Fibroblast of skin of abdomen (primary cell): Measurements from ENCODE around the gene MBTPS2.
"Not testable (repeated sequence)": the region's sequence is repeated elsewhere in the genome, so short reads cannot be mapped to it uniquely, and the experiment has no call there.

Source experiments
- DNase-seq: peaks from one replicate; pipeline ENCODE4 v3.0.0-alpha.2; 2013

The MBTPS2 gene

DNA sequence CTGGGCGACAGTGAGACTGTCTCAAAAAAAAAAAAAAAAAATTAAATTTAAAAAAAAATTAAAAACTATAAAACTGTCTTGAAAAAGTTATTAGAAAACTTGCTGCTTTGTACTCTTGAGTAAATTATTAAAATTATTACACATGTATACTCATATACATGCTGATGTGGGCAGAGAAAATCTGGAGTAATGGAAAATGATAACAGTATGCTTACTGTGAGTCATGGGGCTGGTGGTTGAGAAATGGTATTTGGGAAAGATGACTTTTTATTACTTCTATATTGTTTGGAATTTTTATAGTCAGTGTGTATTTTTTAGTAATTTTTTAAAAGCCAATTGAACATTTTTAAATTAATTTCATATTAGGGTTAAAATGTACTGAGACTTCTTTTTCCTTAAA lies 23.8 kb downstream of the MBTPS2 start:
- no peak for DNase-seq

DNA sequence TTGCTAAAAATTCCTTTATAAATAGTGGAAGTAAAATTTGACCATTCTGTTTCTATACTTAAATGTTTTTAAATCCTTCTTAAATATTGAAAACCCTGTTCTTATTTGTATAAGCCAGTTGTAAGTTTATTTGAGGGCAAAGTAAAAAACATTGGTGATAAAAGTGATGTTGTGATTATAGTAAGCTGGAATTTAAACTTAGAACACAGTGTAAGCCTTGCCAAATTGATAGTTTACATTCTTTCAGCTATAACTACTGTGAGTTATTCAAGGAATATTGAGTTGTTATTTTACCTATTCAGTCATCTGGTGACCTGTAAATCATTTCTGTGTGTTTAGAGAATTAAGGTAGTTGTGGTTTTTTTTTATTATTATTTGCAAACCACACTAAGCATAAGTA lies 26.0 kb downstream of the MBTPS2 start:
- DNase-seq, result no peak

DNA sequence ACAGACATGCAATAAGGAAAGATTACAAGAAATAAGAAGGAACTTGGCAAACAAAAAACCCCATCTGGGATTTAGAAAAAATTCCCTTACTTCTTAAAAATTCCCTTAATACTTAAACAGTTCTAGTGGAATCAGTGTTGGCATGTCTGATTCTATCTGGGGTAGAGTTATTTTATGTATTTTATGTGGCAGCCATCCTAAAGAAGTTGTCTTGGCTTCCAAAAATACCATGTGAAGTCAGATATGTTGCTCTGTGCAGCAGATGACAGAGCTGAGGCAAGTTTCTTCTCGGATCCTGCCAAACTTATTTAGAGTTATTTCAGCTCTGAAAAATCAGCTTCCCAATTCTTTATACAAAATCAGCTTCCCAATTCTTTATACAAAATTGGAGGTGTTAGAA lies 31.1 kb downstream of the MBTPS2 start:
- no peak for DNase-seq

DNA sequence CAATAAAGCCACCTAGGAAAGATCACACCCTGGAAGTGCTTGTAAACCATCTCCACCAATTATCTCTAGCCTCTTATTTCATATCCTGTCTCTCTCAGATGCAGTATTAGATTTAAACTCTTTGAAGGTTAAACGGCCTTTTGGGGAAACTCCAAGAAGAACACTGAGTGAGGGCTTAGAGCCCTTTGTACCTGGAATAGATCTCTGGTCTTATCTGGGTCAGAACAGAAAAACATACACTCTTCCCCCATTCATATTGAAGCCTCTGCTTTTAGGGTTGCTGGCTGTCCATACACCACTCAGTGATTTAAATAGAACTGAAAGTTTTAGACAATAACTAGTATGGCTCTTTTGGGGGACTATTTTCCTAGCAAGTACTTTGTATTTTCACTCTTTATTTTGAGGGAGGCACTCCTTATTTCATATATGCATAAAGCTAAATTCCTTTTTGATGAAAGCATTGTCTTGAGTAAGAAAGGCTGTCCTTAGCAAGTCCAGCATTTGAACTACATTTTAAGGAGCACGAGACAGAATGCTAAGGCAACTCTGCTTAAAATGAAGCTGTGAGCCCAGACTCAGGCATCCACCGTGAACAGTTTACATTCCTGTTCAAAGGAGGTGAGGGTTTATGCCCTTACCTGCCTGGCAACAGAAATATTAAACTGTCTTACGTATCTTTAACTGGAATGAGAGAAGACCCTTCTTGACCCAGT lies 33.8 kb downstream of the MBTPS2 start:
- DNase-seq, result no peak

DNA sequence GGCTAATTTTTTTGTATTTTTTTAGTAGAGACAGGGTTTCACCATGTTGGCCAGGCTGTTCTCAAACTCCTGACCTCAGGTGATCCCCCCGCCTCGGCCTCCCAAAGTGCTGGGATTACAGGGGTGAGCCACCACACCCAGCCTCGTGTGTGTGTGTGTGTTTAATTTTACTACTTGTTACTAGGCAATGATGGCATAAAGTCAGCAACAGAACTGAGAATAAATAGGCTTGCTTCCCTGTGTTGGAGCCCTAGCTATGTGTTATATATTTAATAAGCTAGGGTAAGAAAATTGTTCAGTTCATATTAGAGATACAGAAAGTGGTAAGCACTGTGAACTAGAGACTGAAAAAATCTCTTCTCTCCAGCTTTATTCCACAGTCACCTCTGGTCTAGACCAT lies 34.8 kb downstream of the MBTPS2 start:
- not testable (repeated sequence) for DNase-seq

DNA sequence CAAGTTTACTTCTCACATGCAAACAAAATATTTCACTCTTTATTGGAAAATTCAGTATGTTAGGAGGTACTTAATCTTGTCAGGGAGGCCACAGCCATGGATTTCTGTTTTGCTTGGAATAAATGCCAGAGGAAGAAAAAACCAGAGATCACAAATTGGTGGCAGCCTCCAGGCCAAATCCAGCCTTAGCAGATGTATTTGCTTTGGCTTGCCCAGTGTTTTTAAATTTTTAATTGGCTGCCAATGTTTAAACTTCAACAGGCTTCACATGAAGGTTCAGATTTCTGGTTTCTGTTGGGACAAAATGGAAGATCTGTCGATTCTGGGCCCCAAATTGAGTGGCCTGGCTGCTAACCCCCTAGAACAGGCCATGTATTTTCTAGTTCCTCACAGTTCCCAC lies 35.6 kb downstream of the MBTPS2 start:
- DNase-seq, result no peak

DNA sequence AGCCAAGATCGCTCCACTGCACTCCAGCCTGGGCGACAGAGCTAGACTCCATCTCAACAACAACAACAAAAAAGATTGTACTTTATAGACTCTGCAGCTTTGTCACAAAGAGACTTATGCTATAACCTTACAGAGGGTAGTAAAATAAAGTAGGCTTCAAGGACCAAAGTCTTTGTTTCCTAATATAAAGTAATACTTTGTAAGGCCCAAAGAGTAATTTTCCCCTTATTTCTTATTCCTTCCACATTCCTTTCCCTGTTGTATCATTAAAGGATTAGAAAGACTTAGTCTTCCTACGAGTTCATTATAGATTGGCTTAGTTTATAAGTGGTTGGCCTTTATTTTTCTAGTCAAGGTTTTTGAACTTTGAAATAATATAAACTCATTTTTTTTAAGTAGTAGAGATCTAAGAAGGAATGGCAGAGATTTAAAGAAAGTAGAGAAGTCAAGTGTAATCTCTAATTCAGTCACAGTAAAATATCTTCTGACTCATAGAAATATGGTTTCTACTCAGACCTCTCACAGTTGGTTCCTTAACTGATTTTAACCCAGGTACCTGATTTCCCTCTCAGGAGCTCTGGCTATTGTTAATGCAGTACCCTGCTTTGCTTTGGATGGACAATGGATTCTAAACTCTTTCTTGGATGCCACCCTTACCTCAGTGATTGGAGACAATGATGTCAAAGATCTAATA lies 42.6 kb downstream of the MBTPS2 start:
- no peak for DNase-seq

DNA sequence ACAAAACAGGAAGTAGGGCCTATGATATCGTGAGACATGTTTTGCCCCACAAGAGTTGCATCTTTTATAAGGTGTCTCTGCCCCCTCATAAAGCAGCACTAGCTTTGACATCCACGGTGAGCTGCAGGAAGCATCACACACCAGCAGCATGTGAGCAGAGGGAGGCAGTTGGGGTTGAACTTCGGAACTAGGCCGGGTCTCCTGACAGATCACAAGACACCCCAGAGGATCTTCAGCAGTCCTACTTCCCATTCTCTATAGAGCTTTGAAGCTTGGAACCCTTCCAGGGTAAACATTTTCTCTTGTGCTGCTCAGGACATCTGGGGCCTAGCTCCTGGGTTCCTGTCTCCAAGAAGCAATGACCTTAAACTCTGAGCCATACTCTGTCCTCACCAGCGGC lies 43.8 kb downstream of the MBTPS2 start:
- no peak for DNase-seq

DNA sequence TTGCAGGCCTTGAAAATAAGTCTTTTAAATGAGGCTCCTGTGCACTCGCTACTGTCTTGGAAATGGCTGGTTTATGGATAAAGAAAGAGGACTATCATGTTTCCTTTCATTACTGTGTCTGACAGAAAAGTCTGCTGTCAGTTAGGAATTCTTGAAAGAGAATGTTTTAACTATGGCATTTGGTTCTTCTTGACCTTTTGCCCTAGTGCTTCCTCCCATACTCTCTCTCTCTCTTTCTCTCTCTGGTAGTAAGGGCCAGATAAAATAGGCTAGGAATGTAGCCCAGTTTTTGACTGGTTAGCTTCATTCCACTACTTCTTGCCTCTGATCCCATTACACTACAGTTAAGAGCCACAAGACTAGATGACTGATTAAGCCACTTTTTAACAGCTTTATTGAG lies 46.2 kb downstream of the MBTPS2 start:
- DNase-seq, result peak; percentile 47

DNA sequence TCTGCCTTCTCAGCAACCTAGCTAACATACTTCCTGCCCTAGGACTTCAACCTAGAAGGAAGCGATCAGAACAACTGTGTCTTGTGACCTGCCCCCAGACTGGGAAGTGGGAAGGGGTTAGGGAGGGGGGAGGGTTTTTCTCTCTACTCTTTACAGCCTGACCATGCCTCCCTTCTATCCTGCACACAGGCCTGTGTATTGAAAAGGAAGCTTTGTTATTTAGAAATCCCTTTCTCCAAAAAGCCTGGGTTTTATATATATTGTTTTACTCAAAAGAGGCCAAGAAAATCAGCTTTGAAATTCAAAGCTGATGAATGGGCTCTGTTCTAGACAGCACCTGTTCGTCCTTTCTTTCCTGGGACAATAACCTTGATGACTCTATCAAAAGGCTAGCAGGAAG lies 65.9 kb downstream of the MBTPS2 start:
- no peak for DNase-seq

DNA sequence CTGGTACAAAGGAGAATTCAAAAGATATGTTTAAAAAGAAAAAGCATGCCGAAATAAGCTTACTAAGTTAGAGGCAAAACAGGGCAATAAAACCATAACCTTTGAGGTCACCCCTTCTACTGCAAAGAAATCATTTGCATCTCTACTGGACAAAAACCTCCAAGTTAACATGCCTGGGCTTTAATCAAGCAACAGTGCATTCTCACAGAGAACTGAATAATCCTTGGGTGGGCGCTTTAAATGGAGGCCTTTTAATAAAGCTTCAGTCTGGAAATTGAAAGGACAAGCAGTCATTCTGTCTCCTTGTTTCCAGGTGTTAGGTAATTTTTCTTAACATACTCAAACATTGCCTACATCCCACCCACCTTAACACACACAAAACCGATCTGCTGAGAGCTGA lies 66.5 kb downstream of the MBTPS2 start:
- DNase-seq, result no peak

DNA sequence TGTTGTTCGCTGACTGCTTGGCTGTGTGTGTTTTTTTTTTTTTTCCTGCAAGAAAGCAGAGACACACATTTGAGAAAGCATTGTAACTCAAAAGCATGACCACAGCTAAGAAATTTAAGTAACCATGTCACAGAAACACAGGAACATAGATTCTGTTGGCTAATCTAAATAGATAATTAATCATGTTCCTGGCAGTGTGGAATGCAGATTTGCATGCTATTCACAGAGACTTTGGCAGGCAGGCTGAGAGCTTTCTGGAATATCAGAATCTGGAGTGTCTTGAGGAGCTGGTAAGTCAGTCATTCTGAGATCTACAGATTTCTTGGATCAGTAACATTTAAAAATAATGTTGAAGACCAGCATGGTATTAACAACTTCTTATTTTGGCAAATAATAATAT lies 67.8 kb downstream of the MBTPS2 start:
- DNase-seq, result peak; percentile 70

DNA sequence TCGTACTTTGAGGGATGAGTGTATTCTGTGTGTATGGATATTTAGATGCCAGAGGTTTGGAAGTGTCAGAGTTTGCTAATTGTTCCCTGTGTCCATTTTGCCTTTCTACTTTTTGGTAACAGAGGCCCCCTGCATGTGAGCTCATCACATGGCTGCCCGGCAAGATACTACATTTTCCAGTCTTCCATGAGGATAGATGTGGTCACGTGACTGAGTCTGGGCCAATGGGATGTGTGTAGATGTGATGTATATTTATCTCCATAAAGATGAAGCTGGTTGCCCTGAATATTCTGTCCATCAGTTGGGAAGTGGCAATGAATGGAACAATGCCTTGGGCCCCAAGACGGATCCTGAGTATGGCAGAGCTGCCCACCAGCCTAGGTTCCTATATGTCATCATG lies 72.1 kb downstream of the MBTPS2 start:
- no peak for DNase-seq

DNA sequence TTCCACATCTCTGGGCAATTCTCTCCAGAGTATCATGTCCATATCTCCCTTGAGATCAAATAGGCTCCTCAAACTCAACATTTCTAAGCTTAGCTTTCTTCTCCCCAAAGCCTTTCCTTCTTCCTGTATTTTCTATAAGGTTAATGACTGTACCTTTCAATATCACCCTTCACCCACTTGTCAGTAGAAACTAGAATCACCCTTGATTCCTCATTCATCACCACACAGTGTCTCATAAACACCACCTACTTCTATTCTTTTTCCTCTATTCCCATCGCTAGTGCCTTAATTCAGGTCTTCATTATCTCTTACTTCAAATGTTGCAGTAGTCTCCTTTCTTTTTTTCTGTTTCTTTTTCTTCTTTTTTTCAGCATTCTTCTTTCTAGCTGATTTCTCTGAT lies 72.8 kb downstream of the MBTPS2 start:
- no peak for DNase-seq

DNA sequence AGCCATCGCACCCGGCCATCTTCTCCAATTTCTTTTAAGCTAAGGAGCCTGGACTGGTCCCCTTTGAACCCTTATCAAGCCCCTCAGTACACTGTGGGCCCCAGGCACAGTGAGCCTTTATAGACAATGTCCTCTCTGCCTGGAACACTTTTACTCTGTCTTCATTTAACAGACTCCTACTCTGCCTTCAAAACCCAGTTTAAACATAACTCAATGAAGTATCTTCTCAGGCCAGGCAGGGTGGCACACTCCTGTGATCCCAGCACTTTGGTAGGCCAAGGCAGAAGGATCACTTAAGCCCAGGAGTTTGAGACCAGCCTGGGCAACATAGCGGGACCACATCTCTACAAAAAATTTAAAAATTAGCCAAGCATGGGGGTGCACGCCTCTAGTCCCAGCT lies 73.6 kb downstream of the MBTPS2 start:
- no peak for DNase-seq

DNA sequence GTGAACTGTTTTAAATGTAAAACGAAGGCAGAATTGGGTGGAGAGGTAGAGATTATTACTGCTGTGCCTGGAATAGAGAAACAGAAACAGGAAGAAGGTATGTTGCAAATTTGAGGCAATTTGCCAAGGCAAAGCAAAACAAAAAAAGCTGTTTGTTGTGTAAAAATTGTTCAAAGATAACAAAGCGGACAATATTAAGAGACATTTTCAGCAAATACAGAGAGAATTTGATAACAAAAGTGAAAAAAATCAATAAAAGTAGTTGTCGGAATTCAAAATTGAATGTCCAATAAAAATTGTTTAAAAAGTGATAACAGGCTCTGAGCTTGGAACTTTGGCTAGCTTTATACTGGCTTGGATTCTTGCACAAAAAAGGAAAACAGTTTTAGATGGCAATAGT lies 86.7 kb downstream of the MBTPS2 start:
- no peak for DNase-seq

DNA sequence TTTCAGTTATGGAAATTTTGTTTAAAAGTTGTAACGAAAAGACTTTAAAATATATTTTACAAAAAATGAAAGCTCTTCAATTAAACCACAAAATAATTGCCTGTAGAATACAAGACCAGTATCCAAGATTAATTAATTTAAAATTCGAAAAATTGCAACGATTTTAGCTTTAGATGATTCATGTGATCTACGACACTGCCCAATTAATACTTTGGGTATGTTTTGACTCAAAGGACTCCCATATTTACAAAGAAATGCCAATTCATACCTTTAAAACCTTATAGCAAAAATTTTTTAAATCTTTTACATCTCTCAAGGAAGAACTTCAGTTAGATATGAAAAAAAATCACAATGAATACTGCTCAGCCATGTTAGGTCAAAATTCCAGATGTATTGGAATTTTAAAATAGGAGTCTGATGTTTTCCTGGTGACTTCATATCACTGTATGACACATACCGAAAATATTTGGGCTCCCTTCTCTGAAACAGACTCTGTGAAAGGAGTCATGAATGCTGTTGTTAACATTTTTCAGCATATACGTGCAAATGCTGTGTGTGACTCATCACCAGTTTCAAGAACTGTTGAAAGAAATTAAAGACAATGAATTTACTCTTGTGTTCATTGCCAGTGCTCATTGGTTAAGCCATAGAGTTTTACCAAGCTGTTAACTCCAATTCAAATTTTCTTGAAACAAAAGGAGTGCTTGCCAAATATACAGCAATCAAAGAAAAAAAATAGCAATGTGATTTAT lies 87.3 kb downstream of the MBTPS2 start:
- DNase-seq, result peak; percentile 96

DNA sequence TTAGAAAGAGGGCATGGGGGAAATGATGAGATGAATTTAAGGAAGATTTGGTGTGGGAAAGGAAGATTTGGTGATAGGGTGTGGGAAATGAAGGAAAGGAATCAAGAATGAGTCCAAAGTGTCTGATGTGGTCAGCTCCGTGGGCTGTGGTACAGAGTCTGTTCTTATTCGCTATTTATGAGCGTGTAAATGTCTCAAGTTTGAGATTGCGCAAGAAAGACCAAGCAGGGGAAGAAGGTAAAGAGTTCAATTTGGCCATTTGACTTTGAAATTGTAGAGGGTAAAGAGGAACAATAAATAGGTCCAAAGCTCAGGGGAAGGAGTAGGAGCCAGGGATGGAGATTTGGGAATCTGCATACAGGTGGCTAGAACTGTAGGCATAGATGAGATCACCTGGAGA lies 89.8 kb downstream of the MBTPS2 start:
- no peak for DNase-seq

DNA sequence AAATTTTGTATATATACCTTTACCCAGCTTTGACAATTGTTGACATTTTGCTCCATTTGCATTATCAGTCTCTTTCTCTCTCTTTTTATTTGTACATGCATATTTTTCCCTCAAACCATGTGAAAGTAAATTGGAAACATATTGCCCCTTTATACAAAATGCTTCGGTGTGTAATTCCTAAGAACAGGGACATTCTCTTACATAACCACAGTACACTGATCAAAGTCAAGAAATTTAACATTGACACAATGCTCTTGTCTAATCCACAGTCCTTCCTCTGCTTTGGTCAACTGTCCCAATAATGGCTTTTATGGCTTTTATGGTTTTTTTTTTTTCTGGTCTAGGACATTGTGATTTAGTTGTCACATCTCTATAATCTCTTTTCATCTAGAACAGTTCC lies 91.6 kb downstream of the MBTPS2 start:
- DNase-seq, result no peak

DNA sequence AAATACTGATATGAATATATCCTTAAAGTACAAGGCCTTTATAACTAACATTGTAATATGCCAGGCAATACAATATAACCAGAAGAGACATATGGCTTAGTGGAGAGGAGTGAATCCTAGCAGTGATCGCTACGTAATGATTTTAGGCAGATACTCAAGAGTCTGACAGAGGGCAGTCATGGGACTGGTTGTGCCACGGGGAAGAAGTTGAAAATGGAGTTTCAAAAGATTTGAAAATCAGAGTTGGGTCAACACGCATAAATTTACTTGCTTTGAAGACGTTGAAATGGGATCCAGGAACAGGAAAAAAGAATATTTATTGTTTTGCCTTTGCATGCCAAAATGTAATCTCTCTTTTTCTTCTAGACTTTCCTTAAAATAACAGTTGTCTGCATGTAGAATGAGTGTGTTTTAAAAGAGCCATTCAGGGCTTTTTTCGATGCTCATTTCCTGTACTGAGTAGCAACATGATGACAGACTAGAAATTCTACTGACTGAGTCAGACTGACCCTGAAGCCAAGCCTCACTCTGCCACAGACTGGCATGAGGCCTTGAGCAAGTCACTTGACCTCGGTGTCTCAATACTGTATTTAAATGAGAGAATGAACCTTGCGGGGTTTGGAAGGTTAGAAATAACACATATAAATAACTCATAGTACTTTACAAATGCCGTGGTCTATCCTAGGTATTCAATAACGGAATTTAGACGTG lies 93.0 kb downstream of the MBTPS2 start:
- peak; percentile 87 for DNase-seq

DNA sequence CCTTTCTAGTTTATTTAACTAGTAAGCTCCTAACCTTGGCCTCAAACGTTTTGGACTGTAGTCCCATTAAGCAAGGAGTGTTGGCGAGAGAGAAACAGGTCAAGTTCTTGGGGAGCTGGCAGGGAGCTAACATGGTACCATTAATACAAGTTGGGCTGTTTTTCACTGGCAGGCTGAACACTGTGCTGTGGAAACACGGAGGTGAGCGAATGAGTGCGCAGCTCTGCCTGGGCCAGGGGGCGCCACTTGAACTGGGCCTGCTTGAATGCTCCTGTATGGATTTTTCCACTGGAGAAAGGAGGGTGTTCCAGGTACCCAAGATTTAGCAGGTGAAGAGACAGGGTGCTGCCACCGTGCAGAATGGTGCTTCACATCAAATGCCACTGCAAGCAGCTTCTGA lies 93.7 kb downstream of the MBTPS2 start:
- DNase-seq, result no peak

DNA sequence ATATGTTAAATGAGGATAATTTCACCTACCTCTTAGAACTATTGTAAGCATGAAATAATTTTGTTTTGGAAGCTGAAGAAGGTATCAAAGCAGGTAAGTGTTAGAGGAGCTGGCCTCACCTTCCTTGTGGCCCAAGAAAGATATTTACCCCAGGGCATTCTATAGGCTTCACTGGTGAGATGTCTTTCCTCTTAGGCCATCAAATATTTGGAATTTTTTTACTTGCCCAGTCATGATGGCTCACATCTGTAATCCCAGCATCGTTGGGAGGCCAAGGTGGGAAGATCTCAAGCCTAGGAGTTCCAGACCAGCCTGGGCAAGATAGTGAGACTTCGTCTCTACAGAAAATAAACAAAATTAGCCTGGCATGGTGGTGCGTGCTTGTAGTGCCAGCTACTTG lies 95.0 kb downstream of the MBTPS2 start:
- no peak for DNase-seq
